HepG2 (cell line): ENCODE data around the gene TPD52L2. TPM values are rescaled to one million over a fixed set of nuclear protein-coding genes. Genes with fewer than 3 reads are reported as not detected.

Source experiments
- BATF2 ChIP-seq: sonication (generic); formaldehyde crosslinking; IDR thresholded peaks from 2 replicates; pipeline ENCODE4 v1.8.0; 2022; ENCODE audit warnings: mild to moderate bottlenecking, missing genetic modification reagents, moderate library complexity
- E2F5 ChIP-seq: sonication (generic); formaldehyde crosslinking; conservative IDR thresholded peaks from 2 replicates; pipeline ENCODE4 v1.4.0; 2020; ENCODE audit warnings: missing genetic modification reagents
- GPBP1L1 ChIP-seq: sonication (generic); formaldehyde crosslinking; IDR thresholded peaks from 2 replicates; pipeline ENCODE4 v1.5.0; 2020; ENCODE audit warnings: mild to moderate bottlenecking, missing genetic modification reagents
- MAFF ChIP-seq: IDR thresholded peaks from 2 replicates; pipeline ENCODE4 v1.6.1; 2011; ENCODE audit warnings: low read depth, low read length, improper control_type of control experiment
- SNAPC4 ChIP-seq: sonication (generic); formaldehyde crosslinking; IDR thresholded peaks from 2 replicates; pipeline ENCODE4 v1.4.0; 2020; ENCODE audit warnings: mild to moderate bottlenecking, missing genetic modification reagents
- ZBTB40 ChIP-seq, 2 experiments: fragments of 450-650 bp in 1 of 2; sonication (generic) in 1 of 2; formaldehyde crosslinking in 1 of 2; IDR thresholded peaks; 2 replicates each; pipeline versions ENCODE4 v1.6.1 to v1.8.0; 2016 to 2022; ENCODE audit warnings: antibody characterized with exemption in 1 of 2, mild to moderate bottlenecking in 1 of 2, missing genetic modification reagents in 1 of 2
- ZFP1 ChIP-seq: IDR thresholded peaks from 2 replicates; pipeline ENCODE4 v1.6.1; 2016
- ZKSCAN8 ChIP-seq: IDR thresholded peaks from 2 replicates; pipeline ENCODE4 v1.6.1; 2016; ENCODE audit warnings: borderline replicate concordance, missing genetic modification reagents, missing compliant biosample characterization
- ZNF280B ChIP-seq: sonication (generic); formaldehyde crosslinking; IDR thresholded peaks from 2 replicates; pipeline ENCODE4 v1.5.0; 2020; ENCODE audit warnings: missing genetic modification reagents, mild to moderate bottlenecking, borderline replicate concordance
- polyA plus RNA-seq, 8 experiments: library from polyadenylated mRNA; depleted of rRNA in 3 of 8; stranded (reverse) in 7 of 8; unstranded in 1 of 8; fragments of >200 nt; fragmentation: Illumina TruSeq in 4 of 8; extraction: Trizol in 4 of 8; gene quantifications; 2 replicates each; pipeline versions ENCODE4 v1.2.1 to v1.2.3, GENCODE V29; 2011 to 2016; ENCODE audit warnings: low read depth in 4 of 8, missing spikeins in 1 of 8, mixed read lengths in 1 of 8; ENCODE audit not compliant: insufficient read depth in 1 of 8
- total RNA-seq, 5 experiments: library from RNA; depleted of rRNA; stranded (reverse); fragments of >200 nt; fragmentation: Illumina TruSeq; extraction: Trizol; gene quantifications; 2 replicates each; pipeline ENCODE4 v1.2.3, GENCODE V29; 2016; ENCODE audit warnings: low read depth in 1 of 5

TPD52L2 gene
- total and polyA plus RNA-seq, 2 of the 13 experiments (the other 11 are each of a cell fraction or from before 2014, with no cell fraction given), result 156 to 184 TPM

- TF ChIP-seq ZNF280B (CRISPR knock-in tag) (no peak), E2F5 (no peak), ZBTB40 (IDR thresholded peaks at IDR 0.05) (peak; percentile 61), ZBTB40 (CRISPR knock-in tag; IDR thresholded peaks at IDR 0.05) (no peak), MAFF (no peak), GPBP1L1 (CRISPR knock-in tag) (no peak), ZFP1 (CRISPR knock-in tag) (no peak), ZKSCAN8 (no peak), BATF2 (CRISPR knock-in tag) (no peak), SNAPC4 (CRISPR knock-in tag) (no peak)
Measured at GRCh38 chr20:63846888-63847236, 18.2 kb upstream of the TPD52L2 start (continued).
